ENCODE results near the gene PTPRR. TPM values are rescaled to one million over a fixed set of nuclear protein-coding genes. Genes with fewer than 3 reads are reported as not detected.

PTPRR gene
- total and polyA plus RNA-seq, 11 donors: 0.21 to 1.0 (median 0.40) TPM; not detected in 1

DNA sequence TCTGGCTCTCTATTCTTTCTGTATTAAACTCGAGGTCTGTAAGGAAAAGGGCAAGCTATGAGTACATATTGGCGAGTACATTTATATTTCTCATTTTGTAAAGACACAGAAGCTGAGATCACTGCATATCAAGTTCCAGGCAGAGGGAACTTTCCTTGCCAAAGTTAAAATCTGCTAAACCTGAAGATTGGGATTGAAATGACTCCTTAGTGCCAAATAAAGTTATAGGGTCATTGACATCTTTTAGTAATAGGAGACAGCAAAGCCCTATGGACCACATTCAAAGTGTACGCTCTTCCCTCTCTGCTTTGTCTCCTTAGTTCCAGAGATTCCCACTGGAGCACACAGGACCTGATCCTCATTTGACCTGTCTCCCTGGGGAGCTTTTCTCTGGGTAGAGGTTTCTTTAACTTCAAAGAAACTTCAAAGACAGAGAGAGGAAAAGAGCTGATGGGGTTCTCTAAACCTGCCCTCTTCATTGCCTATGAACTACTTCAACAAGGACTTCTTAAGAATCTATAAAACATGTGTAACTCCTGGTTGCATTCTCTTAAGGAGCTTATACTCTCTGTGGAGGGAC, 42.6 kb upstream of the PTPRR start:
- Histone ChIP-seq H3K9me3 (peaks cover 0 to 7% (median 0%) of the 10 kb centered on the region in 12 donors), H3K36me3 (no peaks in the 10 kb centered on the region), H3K4me1 (no peaks in the 10 kb centered on the region), H3K27me3 (no peaks in the 10 kb centered on the region), H3K4me3 (no peak overlapping the region), H3K27ac (no peak overlapping the region)
- TF ChIP-seq POLR2A (IDR thresholded peaks at IDR 0.05): no peak
- TF ChIP-seq, protein P1, sequence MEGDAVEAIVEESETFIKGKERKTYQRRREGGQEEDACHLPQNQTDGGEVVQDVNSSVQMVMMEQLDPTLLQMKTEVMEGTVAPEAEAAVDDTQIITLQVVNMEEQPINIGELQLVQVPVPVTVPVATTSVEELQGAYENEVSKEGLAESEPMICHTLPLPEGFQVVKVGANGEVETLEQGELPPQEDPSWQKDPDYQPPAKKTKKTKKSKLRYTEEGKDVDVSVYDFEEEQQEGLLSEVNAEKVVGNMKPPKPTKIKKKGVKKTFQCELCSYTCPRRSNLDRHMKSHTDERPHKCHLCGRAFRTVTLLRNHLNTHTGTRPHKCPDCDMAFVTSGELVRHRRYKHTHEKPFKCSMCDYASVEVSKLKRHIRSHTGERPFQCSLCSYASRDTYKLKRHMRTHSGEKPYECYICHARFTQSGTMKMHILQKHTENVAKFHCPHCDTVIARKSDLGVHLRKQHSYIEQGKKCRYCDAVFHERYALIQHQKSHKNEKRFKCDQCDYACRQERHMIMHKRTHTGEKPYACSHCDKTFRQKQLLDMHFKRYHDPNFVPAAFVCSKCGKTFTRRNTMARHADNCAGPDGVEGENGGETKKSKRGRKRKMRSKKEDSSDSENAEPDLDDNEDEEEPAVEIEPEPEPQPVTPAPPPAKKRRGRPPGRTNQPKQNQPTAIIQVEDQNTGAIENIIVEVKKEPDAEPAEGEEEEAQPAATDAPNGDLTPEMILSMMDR (IDR thresholded peaks at IDR 0.05): no peak
- intact Hi-C loops (cut with DNase I): no loop called here
- ATAC-seq (no peak), DNase-seq (no peak)
- 61 to 80% (median 70%) methylated on average over 3 of the region's 3 CpGs for WGBS, 4 donors

DNA sequence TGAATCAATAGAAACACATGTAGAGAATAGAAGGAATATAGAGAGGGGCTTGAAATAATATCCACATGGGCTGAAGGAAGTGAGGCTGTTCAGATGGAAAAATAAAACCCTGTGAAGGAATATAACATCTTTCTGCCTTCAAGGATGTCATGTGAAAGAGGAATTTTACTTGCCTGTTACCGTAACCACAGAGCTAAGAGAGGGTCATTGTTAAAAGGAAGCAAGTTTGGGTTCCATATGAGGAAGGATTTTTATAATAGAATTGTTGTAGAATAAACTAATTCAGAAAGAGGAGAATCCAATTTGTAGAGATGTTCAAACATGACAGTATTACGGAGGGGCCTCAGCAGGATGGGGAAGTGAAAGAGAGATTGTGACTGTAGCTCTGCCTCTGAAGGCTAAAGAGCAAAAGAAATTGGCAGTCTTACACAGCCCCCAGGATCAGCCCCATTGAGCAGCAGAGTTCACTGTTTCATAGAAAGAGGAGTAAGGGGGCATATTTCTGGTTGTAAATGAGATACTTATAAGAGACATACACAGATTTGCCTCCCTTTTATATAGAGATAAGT, 41.8 kb upstream of the PTPRR start:
- H3K4me1 ChIP-seq: no peaks in the 10 kb centered on the region
- no peaks in the 10 kb centered on the region for H3K36me3 ChIP-seq
- no peak overlapping the region for H3K27ac ChIP-seq
- no peak for ATAC-seq
- TF ChIP-seq, protein P1 (IDR thresholded peaks at IDR 0.05): no peak
- no peak for TF ChIP-seq POLR2A (IDR thresholded peaks at IDR 0.05)
- H3K9me3 ChIP-seq: peaks cover 0 to 7% (median 0%) of the 10 kb centered on the region in 12 donors
- no peaks in the 10 kb centered on the region for H3K27me3 ChIP-seq
- 43 to 61% (median 55%) methylated on average over 2 of the region's 2 CpGs for WGBS, 4 donors
- H3K4me3 ChIP-seq: no peak overlapping the region
- intact Hi-C loops (cut with DNase I): no loop called here
- DNase-seq: no peak

DNA sequence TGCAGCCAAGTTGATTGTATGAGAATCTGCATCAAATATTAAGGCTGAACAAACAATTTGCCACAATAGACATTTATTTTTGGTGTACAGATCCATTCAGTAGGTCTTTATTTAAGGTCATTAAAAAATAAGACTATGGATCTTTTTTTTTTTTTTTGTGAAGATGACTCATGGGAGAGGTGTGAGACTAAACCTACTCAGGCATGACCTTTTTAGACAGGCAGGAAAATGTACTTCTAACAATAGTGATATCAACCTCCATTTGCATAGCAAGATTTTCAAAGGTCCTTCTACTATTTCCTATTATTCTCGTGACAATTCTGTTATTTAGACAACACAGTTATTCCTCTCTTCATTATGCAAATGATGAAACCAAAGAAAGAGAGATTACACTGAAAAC, 39.9 kb upstream of the PTPRR start:
- no peak for DNase-seq
- Histone ChIP-seq H3K4me3 (no peak overlapping the region), H3K36me3 (no peaks in the 10 kb centered on the region), H3K4me1 (no peaks in the 10 kb centered on the region), H3K27me3 (no peaks in the 10 kb centered on the region), H3K27ac (no peak overlapping the region), H3K9me3 (peaks cover 0 to 7% (median 0%) of the 10 kb centered on the region in 12 donors)
- no peak for TF ChIP-seq POLR2A (IDR thresholded peaks at IDR 0.05)
- TF ChIP-seq, protein P1 (IDR thresholded peaks at IDR 0.05): no peak
- intact Hi-C loops (cut with DNase I): no loop called here
- 60 to 79% (median 65%) methylated on average over 1 of the region's 1 CpG for WGBS, 4 donors
- no peak for ATAC-seq

DNA sequence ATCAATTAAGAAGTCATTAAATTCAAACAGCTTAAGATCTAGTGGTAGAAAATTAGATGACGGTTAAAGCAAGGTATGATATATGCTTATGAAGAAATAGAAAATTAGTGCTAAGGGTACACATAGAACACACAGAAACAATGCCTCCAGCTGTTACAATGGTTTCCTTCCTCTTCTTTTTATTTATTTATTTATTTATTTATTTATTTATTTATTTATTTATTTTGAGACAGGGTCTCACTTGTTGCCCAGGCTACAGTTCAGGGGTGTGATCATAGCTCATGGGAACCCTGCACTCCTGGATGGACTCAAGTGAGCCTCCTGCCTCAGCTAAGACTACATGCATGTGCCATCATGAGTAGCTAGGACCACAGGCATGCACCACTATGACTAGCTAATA, 34.9 kb upstream of the PTPRR start:
- H3K27ac ChIP-seq: no peak overlapping the region
- DNase-seq (no peak), ATAC-seq (no peak)
- TF ChIP-seq, protein P1 (IDR thresholded peaks at IDR 0.05): no peak
- TF ChIP-seq POLR2A (IDR thresholded peaks at IDR 0.05): no peak
- WGBS, 4 donors: 92 to 99% (median 97%) methylated on average over 1 of the region's 1 CpG
- intact Hi-C loops (cut with DNase I): no loop called here
- H3K4me1 ChIP-seq: no peaks in the 10 kb centered on the region
- no peak overlapping the region for H3K4me3 ChIP-seq
- H3K27me3 ChIP-seq: no peaks in the 10 kb centered on the region
- H3K36me3 ChIP-seq: no peaks in the 10 kb centered on the region
- H3K9me3 ChIP-seq: peaks cover 0 to 7% (median 0%) of the 10 kb centered on the region in 12 donors

Measured in heart left ventricle (tissue), 16 donors.